Colonic mucosa (tissue), 4 donors: ENCODE measurements around the gene TM2D1. TPM values are rescaled to one million over a fixed set of nuclear protein-coding genes. Genes with fewer than 3 reads are reported as not detected.
"Not testable (repeated sequence)": the region's sequence is repeated elsewhere in the genome, so short reads cannot be mapped to it uniquely, and the experiment has no call there.

Experiments used
- DNase-seq: peaks from one replicate; pipeline ENCODE4 v3.0.0-alpha.2; 2020
- H3K27ac ChIP-seq: fragments of 200-600 bp; one replicate; pipeline ENCODE4 v1.8.0; 2021
- H3K27me3 ChIP-seq: fragments of 200-600 bp; one replicate; pipeline ENCODE4 v1.8.0; 2021
- H3K36me3 ChIP-seq: fragments of 200-600 bp; one replicate; pipeline ENCODE4 v1.8.0; 2021
- H3K4me1 ChIP-seq: fragments of 200-600 bp; one replicate; pipeline ENCODE4 v1.8.0; 2021; ENCODE audit warnings: mild to moderate bottlenecking
- H3K4me3 ChIP-seq: fragments of 200-600 bp; one replicate; pipeline ENCODE4 v1.8.0; 2021
- H3K9ac ChIP-seq, 2 donors: one replicate each; pipeline ENCODE4 v1.7.0; 2013; ENCODE audit warnings: control low read depth in 2 of 2, low read depth in 2 of 2, low read length in 2 of 2
- H3K9me3 ChIP-seq: fragments of 200-600 bp; one replicate; pipeline ENCODE4 v1.8.0; 2021
- intact Hi-C: fragments of 100-400 bp; cut with DNase I; formaldehyde crosslinking; loops from one replicate; pipeline ENCODE4 v1.14.1; 2022
- total RNA-seq, 2 donors: library from RNA; stranded (reverse); fragmentation: NEBNext Ultra II Directional in 1 of 2; extraction: Animal tissue kit (Norgen Biotek cat#: 25700) in 1 of 2; gene quantifications; one replicate each; pipeline ENCODE4 v1.2.1, GENCODE V29; 2021
- TF ChIP-seq, protein P1 (sequence below): fragments of 200-600 bp; IDR thresholded peaks from one replicate; pipeline ENCODE4 v1.8.0; 2022; ENCODE audit warnings: antibody characterized with exemption, mild to moderate bottlenecking
- donor health status: healthy.
- donor health status: DM: no; HTN: no; CAD: no.
- donor health status: DM: no; HTN: no; CAD: no.

The TM2D1 gene
- total RNA-seq, 2 donors from 2014 or later, result 31.2 to 47.4 TPM

DNA sequence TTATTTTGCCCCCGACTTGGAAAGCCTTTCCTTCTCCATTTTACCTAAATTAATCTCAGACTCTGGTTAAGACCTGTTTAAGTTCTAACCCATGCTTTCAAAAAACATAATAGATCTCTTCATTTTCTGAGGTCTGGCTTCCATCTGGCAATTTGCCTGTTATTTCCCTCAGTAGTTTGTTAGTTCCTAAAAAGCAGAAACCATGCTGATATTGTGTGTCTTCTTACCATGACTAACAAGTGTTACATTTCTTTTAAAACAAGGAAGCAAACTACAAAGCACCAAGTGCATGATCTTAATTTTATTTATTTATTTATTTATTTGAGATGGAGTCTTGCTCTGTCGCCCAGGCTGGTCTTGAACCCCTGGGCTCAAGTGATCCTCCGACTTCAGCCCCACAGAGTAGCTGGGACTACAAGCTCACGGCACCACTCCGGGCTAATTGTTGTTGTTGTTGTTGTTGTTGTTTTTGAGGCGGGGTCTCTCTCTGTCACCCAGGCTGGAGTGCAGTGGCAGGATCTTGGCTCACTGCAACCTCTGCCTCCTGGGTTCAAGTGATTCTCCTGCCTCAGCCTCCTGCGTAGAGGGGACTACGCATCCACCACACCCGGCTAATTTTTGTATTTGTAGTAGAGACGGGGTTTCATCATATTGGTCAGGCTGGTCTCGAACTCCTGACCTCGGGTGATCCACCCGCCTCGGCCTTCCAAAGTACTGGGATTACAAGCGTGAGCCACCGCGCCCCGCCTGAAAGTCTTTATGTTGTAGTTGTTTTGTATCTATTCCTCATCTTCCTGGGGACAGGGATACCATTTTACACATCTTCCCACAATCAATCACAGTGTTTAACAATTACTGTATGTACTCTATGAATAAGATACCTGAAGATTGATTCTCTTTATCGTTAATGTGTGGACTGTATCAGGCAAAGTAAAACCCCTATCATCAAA is 16.1 kb upstream of the TM2D1 start:
- Histone ChIP-seq H3K27me3 (no peaks in the 10 kb centered on the region), H3K4me3 (no peak overlapping the region), H3K9me3 (no peaks in the 10 kb centered on the region), H3K36me3 (no peaks in the 10 kb centered on the region), H3K4me1 (no peaks in the 10 kb centered on the region), H3K9ac (peak overlapping the region in 1 of 2 donors; percentile 81), H3K27ac (peak overlapping the region; percentile 87)
- no peak for DNase-seq
- TF ChIP-seq, protein P1, sequence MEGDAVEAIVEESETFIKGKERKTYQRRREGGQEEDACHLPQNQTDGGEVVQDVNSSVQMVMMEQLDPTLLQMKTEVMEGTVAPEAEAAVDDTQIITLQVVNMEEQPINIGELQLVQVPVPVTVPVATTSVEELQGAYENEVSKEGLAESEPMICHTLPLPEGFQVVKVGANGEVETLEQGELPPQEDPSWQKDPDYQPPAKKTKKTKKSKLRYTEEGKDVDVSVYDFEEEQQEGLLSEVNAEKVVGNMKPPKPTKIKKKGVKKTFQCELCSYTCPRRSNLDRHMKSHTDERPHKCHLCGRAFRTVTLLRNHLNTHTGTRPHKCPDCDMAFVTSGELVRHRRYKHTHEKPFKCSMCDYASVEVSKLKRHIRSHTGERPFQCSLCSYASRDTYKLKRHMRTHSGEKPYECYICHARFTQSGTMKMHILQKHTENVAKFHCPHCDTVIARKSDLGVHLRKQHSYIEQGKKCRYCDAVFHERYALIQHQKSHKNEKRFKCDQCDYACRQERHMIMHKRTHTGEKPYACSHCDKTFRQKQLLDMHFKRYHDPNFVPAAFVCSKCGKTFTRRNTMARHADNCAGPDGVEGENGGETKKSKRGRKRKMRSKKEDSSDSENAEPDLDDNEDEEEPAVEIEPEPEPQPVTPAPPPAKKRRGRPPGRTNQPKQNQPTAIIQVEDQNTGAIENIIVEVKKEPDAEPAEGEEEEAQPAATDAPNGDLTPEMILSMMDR, result no peak
- intact Hi-C loops, result no loop called here

DNA sequence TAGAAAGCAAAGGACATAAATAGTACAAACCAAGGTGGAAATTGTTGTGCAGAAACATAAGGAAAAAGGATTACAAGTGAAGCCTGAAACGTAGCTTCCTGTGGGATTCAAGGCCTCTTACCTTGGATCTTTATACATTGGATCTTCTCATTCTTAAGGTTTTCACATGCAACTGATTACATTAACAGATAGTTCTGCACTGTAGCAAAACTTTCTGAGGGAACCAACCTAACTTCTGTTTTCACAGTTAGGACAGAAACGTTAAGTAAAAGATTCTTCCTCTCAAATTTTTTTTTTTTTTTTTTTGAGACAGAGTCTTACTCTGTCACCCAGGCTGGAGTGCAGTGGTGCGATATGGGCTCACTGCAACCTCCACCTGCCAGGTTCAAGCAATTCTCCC is 7.8 kb upstream of the TM2D1 start:
- intact Hi-C loops, result no loop called here

DNA sequence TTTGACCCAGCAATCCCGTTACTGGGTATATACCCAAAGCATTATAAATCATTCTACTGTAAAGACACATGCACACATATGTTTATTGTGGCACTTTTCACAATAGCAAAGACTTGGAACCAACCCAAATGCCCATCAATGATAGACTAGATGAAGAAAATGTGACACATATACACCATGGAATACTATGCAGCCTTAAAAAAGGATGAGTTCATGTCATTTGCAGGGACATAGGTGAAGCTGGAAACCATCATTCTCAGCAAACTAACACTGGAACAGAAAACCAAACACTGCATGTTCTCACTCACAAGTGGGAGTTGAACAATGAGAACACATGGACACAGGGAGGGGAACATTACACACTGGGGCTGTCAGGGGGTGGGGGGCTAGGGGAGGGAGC is 5.7 kb upstream of the TM2D1 start:
- intact Hi-C loops, DNase-seq, H3K4me3 ChIP-seq, H3K36me3 ChIP-seq, H3K27me3 ChIP-seq, H3K9me3 ChIP-seq, H3K27ac ChIP-seq, H3K4me1 ChIP-seq, H3K9ac ChIP-seq: not testable (repeated sequence)

More for the DNA sequence above, 7.8 kb upstream of the TM2D1 start:
- H3K27ac ChIP-seq, result no peak overlapping the region
- TF ChIP-seq, protein P1, result no peak
- H3K4me3 ChIP-seq, result no peak overlapping the region
- no peaks in the 10 kb centered on the region for H3K27me3 ChIP-seq
- no peaks in the 10 kb centered on the region for H3K9me3 ChIP-seq
- no peaks in the 10 kb centered on the region for H3K36me3 ChIP-seq
- H3K4me1 ChIP-seq, result no peaks in the 10 kb centered on the region
- no peak overlapping the region for H3K9ac ChIP-seq
- no peak for DNase-seq

DNA sequence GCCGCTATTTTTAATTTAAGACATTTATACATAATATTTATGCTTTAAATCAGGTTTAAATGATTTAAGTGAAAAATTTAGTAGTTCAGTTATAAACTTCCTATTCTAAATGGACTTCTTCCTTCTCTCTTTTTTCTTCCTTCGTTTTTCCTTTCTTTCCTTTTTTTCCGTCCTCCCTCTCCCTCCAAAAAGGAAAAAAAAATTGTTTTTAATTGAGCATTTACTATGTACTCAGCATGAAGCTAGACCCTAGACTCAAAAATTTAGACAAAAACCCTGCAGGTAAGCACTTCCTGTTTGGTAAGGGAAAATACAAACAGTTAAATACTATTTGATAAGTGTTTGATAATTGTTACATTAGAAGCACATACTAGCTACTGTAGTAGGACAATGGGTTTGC is 2.6 kb upstream of the TM2D1 start:
- no peak for DNase-seq
- H3K4me3 ChIP-seq, result no peak overlapping the region
- H3K9me3 ChIP-seq, result no peaks in the 10 kb centered on the region
- no peaks in the 10 kb centered on the region for H3K27me3 ChIP-seq
- no peaks in the 10 kb centered on the region for H3K36me3 ChIP-seq
- H3K4me1 ChIP-seq, result peaks cover 5% of the 10 kb centered on the region
- TF ChIP-seq, protein P1, result no peak
- intact Hi-C loops, result no loop called here
- H3K27ac ChIP-seq, result no peak overlapping the region
- H3K9ac ChIP-seq, result no peak overlapping the region

DNA sequence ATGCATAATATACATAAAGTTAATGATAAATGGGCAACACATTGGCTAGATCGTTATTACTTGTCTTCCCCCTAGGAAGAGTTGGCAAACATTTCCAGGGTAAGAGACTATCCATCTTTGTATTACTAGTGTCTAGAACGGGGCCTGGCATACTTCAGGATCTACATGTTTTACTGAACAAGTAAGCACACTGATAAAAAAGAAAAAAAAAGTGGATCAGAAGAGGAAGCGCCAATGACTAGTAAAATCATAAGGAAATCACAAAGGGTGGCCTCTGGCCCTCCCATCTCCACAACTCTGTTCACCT is 482 bp downstream of the TM2D1 start:
- TF ChIP-seq, protein P1, result no peak
- DNase-seq, result no peak
- H3K4me3 ChIP-seq, result peak overlapping the region; percentile 67
- peak overlapping the region; percentile 97 to 99 for H3K9ac ChIP-seq
- no peaks in the 10 kb centered on the region for H3K27me3 ChIP-seq
- H3K36me3 ChIP-seq, result no peaks in the 10 kb centered on the region
- peaks cover 5% of the 10 kb centered on the region for H3K4me1 ChIP-seq
- H3K27ac ChIP-seq, result peak overlapping the region; percentile 83
- no peaks in the 10 kb centered on the region for H3K9me3 ChIP-seq
- intact Hi-C loops, result no loop called here

DNA sequence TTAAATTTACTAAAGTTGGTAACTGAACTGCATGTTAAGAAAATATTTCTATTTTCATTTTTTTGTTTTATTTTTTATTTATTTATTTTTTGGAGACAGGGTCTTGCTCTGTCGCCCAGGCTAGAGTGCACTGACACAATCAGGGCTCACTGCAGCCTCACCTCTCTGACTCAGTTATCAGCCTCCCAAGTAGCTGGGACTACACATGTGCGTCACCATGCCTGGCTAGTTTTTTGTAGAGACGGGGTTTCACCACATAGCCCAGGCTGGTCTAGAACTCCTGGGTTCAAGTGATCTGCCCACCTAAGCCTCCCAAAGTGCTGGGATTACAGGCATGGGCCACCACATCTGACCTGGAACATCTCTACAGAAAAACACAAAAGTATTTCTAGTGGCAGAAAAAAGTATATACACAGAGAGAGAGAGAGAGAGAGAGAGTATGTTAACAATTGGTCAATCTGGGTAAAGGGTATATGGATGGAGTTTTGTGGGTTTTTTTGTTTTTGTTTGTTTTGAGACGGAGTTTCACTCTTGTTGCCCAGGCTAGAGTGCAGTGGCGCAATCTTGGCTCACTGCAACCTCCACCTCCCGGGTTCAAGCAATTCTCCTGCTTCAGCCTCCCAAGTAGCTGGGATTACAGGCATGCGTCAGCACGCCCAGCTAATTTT is 5.8 kb downstream of the TM2D1 start:
- H3K27ac ChIP-seq, H3K9ac ChIP-seq, intact Hi-C loops, H3K27me3 ChIP-seq, H3K4me1 ChIP-seq, H3K4me3 ChIP-seq, H3K9me3 ChIP-seq, DNase-seq, H3K36me3 ChIP-seq: not testable (repeated sequence)
